GM19025 (cell line): ENCODE data around the gene THEM5.

Experiments used
- ATAC-seq: cut with Tn5 transposase; IDR thresholded peaks from one replicate; pipeline ENCODE4 v1.9.1; 2021; ENCODE audit warnings: mild to moderate bottlenecking, low read depth, moderate library complexity; ENCODE audit not compliant: unreplicated experiment

THEM5 gene

DNA sequence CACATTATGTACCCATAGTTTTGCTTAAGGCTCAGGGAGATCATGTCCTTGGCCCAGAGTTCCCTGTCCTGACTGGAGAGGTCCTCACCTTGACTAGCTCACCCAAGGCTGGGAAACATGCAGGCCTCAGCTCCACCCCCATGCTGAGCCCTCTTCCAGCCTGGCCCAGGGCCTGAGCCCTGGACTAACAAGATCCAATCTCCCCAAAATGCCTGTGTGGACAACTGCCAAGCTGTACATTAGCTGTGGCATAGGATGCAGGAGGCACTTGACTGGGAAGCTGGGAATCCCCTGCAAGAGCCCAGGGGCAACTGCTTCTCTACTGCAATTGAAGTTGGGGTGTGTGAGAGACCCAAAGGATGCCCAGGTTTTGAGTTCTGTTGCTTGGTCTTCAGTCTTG is 50.3 kb downstream of the THEM5 start:
- ATAC-seq = no peak

- ATAC-seq = no peak
These were observed 51.1 kb downstream of the THEM5 start for GRCh38 chr1:151802372-151802771.

- ATAC-seq = no peak
These were observed 51.7 kb downstream of the THEM5 start for GRCh38 chr1:151801846-151802245.

GRCh38 chr1:151801310-151801820 is 52.1 kb downstream of the THEM5 start:
- ATAC-seq = no peak

GRCh38 chr1:151800830-151801229 is 52.7 kb downstream of the THEM5 start:
- no peak for ATAC-seq

DNA sequence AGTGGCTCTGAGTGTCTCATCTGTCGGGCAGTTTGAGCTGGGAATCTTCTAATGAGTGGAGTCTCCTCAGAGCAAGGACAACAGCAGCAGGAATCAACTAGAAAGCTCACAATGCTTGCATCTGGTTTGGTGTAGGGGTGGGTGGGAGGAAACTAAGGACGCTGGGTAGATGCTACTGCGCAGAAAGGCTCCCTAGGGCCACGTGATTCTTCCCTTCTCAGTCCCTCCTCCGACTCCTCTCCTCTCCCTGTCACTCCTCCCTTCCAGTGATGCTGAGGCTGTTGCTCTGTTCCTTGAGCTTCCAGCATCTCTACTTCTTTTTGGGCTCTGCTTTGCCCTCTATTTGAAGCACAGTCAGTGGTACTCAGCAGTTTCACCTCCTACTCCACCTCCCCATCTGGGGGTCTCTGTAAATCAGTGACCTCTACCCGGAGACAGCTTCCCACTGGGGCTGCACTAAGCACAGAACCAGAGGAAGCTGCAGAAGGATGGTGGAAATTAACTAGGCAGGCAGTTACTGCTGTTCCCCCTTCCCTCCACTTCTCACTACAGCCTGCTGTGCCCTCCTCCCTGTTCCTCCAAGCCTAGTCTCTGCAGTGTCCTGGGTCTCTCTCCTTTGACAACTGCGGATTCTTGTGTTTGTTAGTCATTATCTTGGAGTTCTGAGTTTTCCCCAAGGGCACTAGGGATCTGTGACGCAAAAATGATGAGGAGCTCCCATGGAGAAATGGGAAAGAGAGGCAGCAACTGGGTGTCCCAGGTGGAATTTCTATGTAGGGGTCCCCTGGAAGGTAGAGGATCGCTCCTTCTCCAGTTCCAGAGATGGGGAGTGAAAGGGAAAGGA is 54.1 kb downstream of the THEM5 start:
- ATAC-seq = no peak

DNA sequence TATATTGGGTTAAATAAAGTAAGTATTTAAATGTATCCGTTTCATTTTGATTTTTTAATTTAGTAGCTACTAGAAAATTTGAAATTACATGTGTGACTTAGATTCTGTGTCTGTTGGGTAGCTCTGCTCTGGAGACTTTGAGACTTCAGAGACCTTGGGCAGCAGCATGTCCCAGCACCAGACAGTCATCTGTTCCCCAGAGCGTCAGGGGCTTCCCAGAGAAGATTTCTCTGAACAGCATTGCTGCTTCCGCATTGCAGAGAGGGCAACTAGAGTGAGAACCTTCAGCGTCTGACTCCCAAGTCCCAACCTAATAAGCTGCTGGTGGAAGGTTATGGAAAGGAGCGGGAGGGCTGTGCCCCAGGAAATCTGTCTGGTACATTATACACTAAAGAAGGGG is 54.9 kb downstream of the THEM5 start:
- ATAC-seq = no peak
